Left cardiac atrium (tissue), 4 donors: ENCODE data around the gene ARSB. TPM values are rescaled to one million over a fixed set of nuclear protein-coding genes. Genes with fewer than 3 reads are reported as not detected.
"Not testable (repeated sequence)": the region's sequence is repeated elsewhere in the genome, so short reads cannot be mapped to it uniquely, and the experiment has no call there.

ENCODE experiments used
- ATAC-seq, 2 donors: fragments of 200-7000 bp; cut with Tn5 transposase; one replicate each; pipeline ENCODE4 v1.9.1; 2020; ENCODE audit warnings: mild to moderate bottlenecking in 2 of 2, moderate library complexity in 2 of 2
- DNase-seq: peaks from one replicate; pipeline ENCODE4 v3.0.0-alpha.2; 2020
- intact Hi-C, 2 donors: fragments of 100-400 bp; cut with DNase I; formaldehyde crosslinking; loops; one replicate each; pipeline versions ENCODE4 v1.14.1 to v1.15.1; 2022 to 2023
- total RNA-seq, 2 donors: library from RNA; stranded (reverse); fragmentation: NEBNext Ultra II Directional; extraction: Animal tissue kit (Norgen Biotek cat#: 25700); gene quantifications; one replicate each; pipeline ENCODE4 v1.2.1, GENCODE V29; 2021
- donor health status: DM: no; HTN: yes; CAD: no.
- donor health status: DM: no; HTN: yes; CAD: no; lungs with severe emphysema.
- donor health status: DM: yes; HTN: yes; CAD: no.
- donor health status: Dilated cardiomyopathy.

Gene ARSB
- total RNA-seq, 2 donors from 2014 or later = 10.5 to 10.6 TPM

- DNase-seq (no peak), ATAC-seq (no peak)
- intact Hi-C loops = loop anchor here in 1 of 2 donors (10.0 kb wide), 1 partner anchor 343 kb away; no protein-coding TSS in a partner anchor
These were observed 97.6 kb downstream of the ARSB start for GRCh38 chr5:78887384-78888118.

- DNase-seq (no peak), ATAC-seq (no peak)
- intact Hi-C loops = loop anchor here in 1 of 2 donors (10.0 kb wide), 1 partner anchor 342 kb away; no protein-coding TSS in a partner anchor
These were observed 98.5 kb downstream of the ARSB start for GRCh38 chr5:78886341-78887230.

- ATAC-seq (no peak), DNase-seq (no peak)
- intact Hi-C loops = loop anchor here in 1 of 2 donors (10.0 kb wide), 1 partner anchor 337 kb away; no protein-coding TSS in a partner anchor
These were observed 103.2 kb downstream of the ARSB start for GRCh38 chr5:78881884-78882283.

- DNase-seq (no peak), ATAC-seq (peak in 1 of 2 donors; percentile 47)
- intact Hi-C loops = no loop called here
These were observed 105.6 kb downstream of the ARSB start for GRCh38 chr5:78879516-78879915.

GRCh38 chr5:78866076-78866475, 119.0 kb downstream of the ARSB start:
- ATAC-seq, DNase-seq, intact Hi-C loops: not testable (repeated sequence)

- ATAC-seq (no peak), DNase-seq (no peak)
- intact Hi-C loops = no loop called here
These were observed 126.7 kb downstream of the ARSB start for GRCh38 chr5:78858364-78858763.

- no peak for ATAC-seq
- DNase-seq = no peak
- intact Hi-C loops = no loop called here
These were observed 130.1 kb downstream of the ARSB start for GRCh38 chr5:78855026-78855425.

GRCh38 chr5:78851891-78852290, 133.2 kb downstream of the ARSB start:
- DNase-seq, intact Hi-C loops, ATAC-seq: not testable (repeated sequence)

GRCh38 chr5:78845470-78845869, 139.6 kb downstream of the ARSB start:
- no peak for DNase-seq
- intact Hi-C loops = no loop called here
- no peak for ATAC-seq

- ATAC-seq = no peak
- intact Hi-C loops = no loop called here
- no peak for DNase-seq
These were observed 141.7 kb downstream of the ARSB start for GRCh38 chr5:78843436-78843835.

GRCh38 chr5:78841767-78842166, 143.3 kb downstream of the ARSB start:
- no peak for DNase-seq
- no peak for ATAC-seq
- intact Hi-C loops = no loop called here

- no peak for DNase-seq
- no peak for ATAC-seq
- intact Hi-C loops = no loop called here
These were observed 146.4 kb downstream of the ARSB start for GRCh38 chr5:78838753-78839152.

GRCh38 chr5:78837836-78838235, 147.3 kb downstream of the ARSB start:
- no peak for ATAC-seq
- DNase-seq = no peak
- intact Hi-C loops = no loop called here

GRCh38 chr5:78835176-78835575, 149.9 kb downstream of the ARSB start:
- ATAC-seq = no peak
- no peak for DNase-seq
- intact Hi-C loops = no loop called here

- no peak for ATAC-seq
- intact Hi-C loops = no loop called here
These were observed 151.8 kb downstream of the ARSB start for GRCh38 chr5:78833284-78833683.

GRCh38 chr5:78830528-78831046, 154.5 kb downstream of the ARSB start:
- peak; percentile 60 to 78 for ATAC-seq
- intact Hi-C loops = no loop called here
- DNase-seq = no peak

More at GRCh38 chr5:78833284-78833683, 151.8 kb downstream of the ARSB start:
- DNase-seq = no peak

- DNase-seq (peak; percentile 71), ATAC-seq (peak; percentile 92 to 96)
- intact Hi-C loops = no loop called here
These were observed 155.1 kb downstream of the ARSB start for GRCh38 chr5:78829811-78830527.

- intact Hi-C loops = no loop called here
- DNase-seq (no peak), ATAC-seq (no peak)
These were observed 157.4 kb downstream of the ARSB start for GRCh38 chr5:78827725-78828124.

- intact Hi-C loops = no loop called here
- DNase-seq (no peak), ATAC-seq (peak in 1 of 2 donors; percentile 68)
These were observed 160.3 kb downstream of the ARSB start for GRCh38 chr5:78824831-78825281.
